Stimulated activated CD8-positive, alpha-beta memory T cell treated with anti-CD3 and anti-CD28 coated beads, Interleukin-2, amount 100 ng/mL, for 48 hours (primary cell): ENCODE data around the gene DHRS2.
"Not testable (repeated sequence)": the region's sequence is repeated elsewhere in the genome, so short reads cannot be mapped to it uniquely, and the experiment has no call there.

Experiments used
- DNase-seq, 2 donors: peaks; one replicate each; pipeline ENCODE4 v3.0.0-alpha.2; 2020; ENCODE audit warnings: low read depth in 2 of 2

DHRS2 gene

GRCh38 chr14:23648764-23649460 is 12.7 kb downstream of the DHRS2 start:
- no peak for DNase-seq

- DNase-seq = no peak
Measured at GRCh38 chr14:23650506-23650905, 14.3 kb downstream of the DHRS2 start.

GRCh38 chr14:23653051-23653450 is 16.9 kb downstream of the DHRS2 start:
- no peak for DNase-seq

GRCh38 chr14:23654231-23654630 is 18.1 kb downstream of the DHRS2 start:
- DNase-seq = no peak

- no peak for DNase-seq
Measured at GRCh38 chr14:23657959-23658470, 21.9 kb downstream of the DHRS2 start.

- DNase-seq = no peak
Measured at GRCh38 chr14:23660290-23661226, 24.4 kb downstream of the DHRS2 start.

GRCh38 chr14:23661542-23661941 is 25.4 kb downstream of the DHRS2 start:
- DNase-seq = no peak

GRCh38 chr14:23663127-23663526 is 27.0 kb downstream of the DHRS2 start:
- DNase-seq = no peak

GRCh38 chr14:23663711-23664110 is 27.5 kb downstream of the DHRS2 start:
- no peak for DNase-seq

- DNase-seq = no peak
Measured at GRCh38 chr14:23664207-23664885, 28.2 kb downstream of the DHRS2 start.

GRCh38 chr14:23665302-23666016 is 29.3 kb downstream of the DHRS2 start:
- no peak for DNase-seq

- DNase-seq = no peak
Measured at GRCh38 chr14:23667134-23667533, 31.0 kb downstream of the DHRS2 start.

GRCh38 chr14:23669441-23669840 is 33.3 kb downstream of the DHRS2 start:
- no peak for DNase-seq

- no peak for DNase-seq
Measured at GRCh38 chr14:23670481-23670880, 34.3 kb downstream of the DHRS2 start.

GRCh38 chr14:23672200-23672599 is 36.0 kb downstream of the DHRS2 start:
- DNase-seq = no peak

GRCh38 chr14:23675337-23675736 is 39.2 kb downstream of the DHRS2 start:
- DNase-seq = no peak

GRCh38 chr14:23675906-23676305 is 39.7 kb downstream of the DHRS2 start:
- no peak for DNase-seq

GRCh38 chr14:23681337-23681736 is 45.2 kb downstream of the DHRS2 start:
- no peak for DNase-seq

- DNase-seq = not testable (repeated sequence)
Measured at GRCh38 chr14:23689709-23690514, 53.7 kb downstream of the DHRS2 start.

GRCh38 chr14:23692416-23692815 is 56.3 kb downstream of the DHRS2 start:
- DNase-seq = no peak
